Measurements from ENCODE around the gene LAMA4.
"Not testable (repeated sequence)": the region's sequence is repeated elsewhere in the genome, so short reads cannot be mapped to it uniquely, and the experiment has no call there.

DNA sequence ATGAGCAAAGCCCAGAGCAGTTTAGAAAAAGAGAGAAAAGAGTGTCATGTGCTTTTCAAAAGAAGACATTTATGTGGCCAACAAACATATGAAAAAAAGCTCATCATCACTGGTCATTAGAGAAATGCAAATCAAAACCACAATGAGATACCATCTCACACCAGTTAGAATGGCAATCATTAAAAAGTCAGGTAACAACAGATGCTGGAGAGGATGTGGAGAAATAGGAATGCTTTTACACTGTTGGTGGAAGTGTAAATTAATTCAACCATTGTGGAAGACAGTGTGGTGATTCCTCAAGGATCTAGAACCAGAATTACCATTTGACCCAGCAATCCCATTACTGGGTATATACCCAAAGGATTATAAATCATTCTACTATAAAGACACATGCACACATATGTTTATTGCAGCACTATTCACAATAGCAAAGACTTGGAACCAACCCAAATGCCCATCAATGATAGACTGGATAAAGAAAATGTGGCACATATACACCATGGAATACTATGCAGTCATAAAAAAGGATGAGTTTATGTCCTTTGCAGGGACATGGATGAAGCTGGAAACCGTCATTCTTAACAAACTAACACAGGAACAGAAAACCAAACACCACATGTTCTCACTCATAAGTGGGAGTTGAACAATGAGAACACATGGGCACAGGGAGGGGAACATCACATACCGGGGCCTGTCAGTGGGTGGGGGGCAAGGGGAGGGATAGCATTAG is 54.0 kb downstream of the LAMA4 start:
- not testable (repeated sequence) for TF ChIP-seq EZH2 (IDR thresholded peaks at IDR 0.05); POLR2AphosphoS5 (IDR thresholded peaks at IDR 0.05; ENCODE audit: borderline replicate concordance, low read depth, low read length); FOXP2 (optimal IDR thresholded peaks at IDR 0.05; ENCODE audit: control extremely low read depth, extremely low read length, insufficient read depth)

Data from SK-N-MC (cell line).